SKM-1 treated with dmso at 0.1 percent for 144 hours (cell line): ENCODE measurements around the gene DISC1.
"Not testable (repeated sequence)": the region's sequence is repeated elsewhere in the genome, so short reads cannot be mapped to it uniquely, and the experiment has no call there.

Source experiments
- DNase-seq: peaks from one replicate; lab custom pipeline; 2025; ENCODE audit not compliant: unreplicated experiment; lab: John Stamatoyannopoulos, UW

The DISC1 gene

GRCh38 chr1:231626535-231626950, at the start of gene DISC1:
DISC1 (plus strand) TSS chr1:231626790; CDS start chr1:231626868, 78 bp downstream.
- peak; percentile 94 for DNase-seq

GRCh38 chr1:231576804-231577718, 49.5 kb upstream of the DISC1 start:
- no peak for DNase-seq

DNA sequence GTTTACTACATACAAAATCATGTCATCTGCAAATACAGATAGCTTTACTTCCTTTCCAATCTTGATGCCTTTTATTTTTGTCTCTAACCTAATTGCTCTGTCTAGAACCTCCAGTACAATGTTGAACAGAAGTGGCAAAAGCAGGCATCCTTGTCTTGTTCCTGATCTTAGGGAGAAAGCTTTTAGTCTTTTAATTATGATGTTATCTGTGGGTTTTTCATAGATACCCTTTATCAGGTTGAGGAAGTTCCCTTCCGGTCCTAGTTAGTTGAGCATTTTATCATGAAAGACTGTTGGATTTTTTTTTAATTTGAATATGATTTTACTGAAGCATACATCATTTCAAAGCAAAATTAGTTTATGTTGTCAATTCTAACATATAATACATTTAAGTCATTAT, 45.7 kb upstream of the DISC1 start:
- no peak for DNase-seq

DNA sequence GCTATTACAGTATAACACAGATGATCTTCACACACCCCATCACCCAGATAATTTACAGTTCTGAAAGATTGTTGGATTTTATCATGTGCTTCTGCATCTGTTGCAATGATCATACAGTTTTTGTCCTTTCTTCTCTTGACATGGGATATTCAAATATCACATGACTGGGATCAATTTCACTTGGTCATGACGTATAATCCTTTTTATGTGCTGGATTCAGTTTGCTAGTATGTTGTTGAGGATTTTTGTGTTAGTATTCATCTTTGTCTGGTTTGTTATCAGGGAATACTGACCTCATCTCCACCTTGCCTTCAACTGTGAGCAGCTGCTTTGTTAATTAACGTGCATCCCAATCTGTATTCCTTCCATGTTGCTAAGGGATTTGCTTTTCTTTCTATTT, 44.7 kb upstream of the DISC1 start:
- DNase-seq: no peak

- no peak for DNase-seq
These were observed 43.2 kb upstream of the DISC1 start for GRCh38 chr1:231583376-231583775.

DNA sequence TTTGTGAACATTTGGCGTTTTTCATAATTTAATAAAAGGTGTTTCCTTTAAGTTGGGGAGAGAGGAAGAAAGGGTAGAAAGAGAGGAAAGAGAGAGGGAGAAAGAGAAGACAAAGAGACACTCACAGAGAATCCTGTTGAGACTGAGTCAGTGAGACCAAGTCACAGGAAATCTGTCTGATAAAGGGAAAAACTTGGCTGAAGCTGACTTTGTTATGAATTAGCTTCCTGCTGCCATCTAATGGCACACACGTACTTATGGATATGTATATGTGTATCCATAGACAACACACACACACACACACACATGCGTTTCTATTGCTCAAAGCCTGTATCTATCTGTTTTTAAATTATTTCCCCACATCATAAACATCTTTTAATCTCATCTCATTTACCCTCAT, 42.5 kb upstream of the DISC1 start:
- DNase-seq: peak; percentile 37

- peak; percentile 28 for DNase-seq
These were observed 41.7 kb upstream of the DISC1 start for GRCh38 chr1:231584921-231585320.

- peak; percentile 92 for DNase-seq
These were observed 36.0 kb upstream of the DISC1 start for GRCh38 chr1:231590453-231591198.

DNA sequence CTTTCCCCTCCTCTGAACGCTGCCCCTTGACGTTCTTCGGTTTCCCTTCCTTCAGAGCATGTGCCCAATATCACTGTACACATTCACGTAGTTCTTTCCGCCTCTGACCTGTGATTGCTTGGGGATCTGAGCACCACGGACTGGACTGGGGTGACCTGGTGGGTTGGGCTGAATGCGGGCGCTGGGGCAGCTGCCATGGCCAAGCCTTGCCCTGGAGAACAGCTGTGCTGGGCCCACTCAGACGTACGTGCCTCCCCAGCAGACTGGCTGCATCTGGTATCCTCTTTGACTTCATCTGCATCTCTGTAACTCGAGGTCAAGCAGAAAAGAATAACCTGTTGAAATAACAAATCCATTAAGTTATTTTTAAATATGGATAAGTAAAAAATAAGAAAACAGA, 35.1 kb upstream of the DISC1 start:
- no peak for DNase-seq

DNA sequence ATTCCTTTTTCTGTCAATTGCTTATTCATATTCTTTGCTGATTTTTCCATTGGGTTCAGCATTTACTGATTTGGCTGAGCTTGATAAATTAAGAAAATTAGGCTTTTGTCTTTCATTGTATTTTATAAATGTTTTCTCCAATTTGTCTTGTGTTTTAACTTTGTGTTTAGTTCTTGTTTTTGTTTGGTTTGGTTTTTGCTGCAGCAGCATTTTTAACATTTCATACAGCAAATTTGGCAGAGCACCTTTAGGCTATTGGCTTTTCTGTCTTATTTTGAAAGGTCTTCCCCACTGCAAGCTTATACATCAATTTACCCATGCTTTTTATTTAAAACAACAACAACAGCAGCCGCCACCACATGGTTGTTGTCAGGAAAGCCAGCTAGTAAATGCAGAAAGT, 33.8 kb upstream of the DISC1 start:
- no peak for DNase-seq

DNA sequence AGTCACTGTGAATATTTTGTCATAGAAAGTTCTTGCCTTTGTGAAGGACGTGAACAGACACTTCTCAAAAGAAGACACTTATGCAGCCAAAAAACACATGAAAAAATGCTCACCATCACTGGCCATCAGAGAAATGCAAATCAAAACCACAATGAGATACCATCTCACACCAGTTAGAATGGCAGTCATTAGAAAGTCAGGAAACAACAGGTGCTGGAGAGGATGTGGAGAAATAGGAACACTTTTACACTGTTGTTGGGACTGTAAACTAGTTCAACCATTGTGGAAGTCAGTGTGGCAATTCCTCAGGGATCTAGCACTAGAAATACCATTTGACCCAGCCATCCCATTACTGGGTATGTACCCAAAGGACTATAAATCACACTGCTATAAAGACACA, 33.3 kb upstream of the DISC1 start:
- not testable (repeated sequence) for DNase-seq

- no peak for DNase-seq
These were observed 32.5 kb upstream of the DISC1 start for GRCh38 chr1:231594123-231594522.

DNA sequence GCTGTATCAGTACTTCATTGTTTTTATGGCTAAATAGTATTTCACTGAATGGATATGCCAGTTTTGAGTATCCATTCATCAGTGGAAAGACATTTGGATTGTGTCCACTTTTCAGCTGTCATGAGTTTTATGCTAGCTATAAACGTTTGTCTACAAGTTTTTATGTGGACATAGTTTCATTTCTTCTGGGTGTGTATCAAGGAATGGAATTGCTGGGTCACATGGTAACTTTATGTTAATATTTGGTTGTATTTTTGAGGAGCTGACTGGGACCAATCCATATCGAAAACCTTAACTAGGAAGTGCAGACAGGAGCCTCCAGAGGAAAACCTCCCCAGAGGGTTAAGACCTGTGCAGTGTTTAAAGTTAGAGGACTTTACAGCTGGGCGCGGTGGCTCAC, 31.8 kb upstream of the DISC1 start:
- no peak for DNase-seq

DNA sequence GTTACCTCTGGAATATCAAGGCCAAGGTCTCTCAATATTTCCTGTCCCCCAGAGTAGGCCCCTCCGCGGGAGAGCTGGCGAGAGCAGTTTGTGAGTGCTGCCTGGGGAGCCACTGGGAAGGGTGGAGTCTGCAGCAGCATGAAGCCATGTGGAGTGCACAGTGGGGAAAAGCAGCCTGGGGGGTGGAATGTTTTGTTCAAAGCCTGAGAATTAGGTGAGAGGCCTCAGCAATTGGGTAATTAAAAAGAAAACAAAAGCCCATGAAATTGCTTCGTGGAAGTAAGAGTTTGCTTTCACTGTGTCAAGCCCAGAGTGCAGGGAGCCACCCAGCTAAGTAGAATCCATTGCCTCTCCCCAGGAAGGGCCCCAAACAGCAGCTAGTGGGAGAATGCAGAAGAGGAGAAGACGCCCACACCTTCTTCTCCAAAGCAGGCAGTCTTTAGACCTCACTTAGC, 30.2 kb upstream of the DISC1 start:
- DNase-seq: no peak

- DNase-seq: no peak
These were observed 28.6 kb upstream of the DISC1 start for GRCh38 chr1:231597971-231598370.

GRCh38 chr1:231600458-231600976, 26.1 kb upstream of the DISC1 start:
- DNase-seq: no peak

DNA sequence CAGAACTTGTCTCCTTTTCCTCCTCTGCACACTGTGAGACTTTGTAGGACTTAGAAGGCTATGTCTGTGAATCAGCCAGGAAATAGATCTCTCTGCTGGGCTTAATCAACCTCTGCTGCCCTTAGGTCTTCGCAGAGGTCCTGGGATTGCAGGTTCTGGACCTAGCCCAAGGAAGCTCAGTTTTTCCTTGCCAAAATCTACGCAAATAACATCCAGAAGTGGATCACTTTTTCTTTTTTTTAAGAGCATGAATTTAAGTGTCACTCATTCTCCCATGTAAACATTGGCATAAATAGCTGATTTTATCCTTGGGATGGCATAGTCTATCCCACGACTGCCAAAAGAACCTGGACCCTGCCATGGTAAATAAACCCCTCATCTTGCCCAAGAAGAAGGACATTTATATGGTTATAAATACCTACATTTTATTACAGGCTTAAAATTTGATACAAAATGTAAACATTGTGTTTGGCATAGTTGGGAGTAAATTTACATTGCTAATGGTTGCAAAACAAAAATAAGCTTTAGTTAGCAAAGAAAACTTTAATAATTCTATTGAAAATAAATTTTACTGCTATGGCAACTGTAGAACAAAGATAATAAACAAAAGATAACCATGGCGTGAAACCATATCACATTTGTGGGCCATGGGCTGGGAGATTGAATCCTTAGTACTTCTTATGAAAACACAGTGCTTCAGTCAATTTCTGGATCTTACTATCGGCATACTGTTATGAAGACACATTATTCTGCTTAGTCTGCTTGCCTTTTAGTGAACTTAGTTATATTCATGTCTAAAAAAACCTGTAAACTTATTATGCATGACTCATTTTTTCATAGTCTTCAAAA, 24.5 kb upstream of the DISC1 start:
- no peak for DNase-seq

DNA sequence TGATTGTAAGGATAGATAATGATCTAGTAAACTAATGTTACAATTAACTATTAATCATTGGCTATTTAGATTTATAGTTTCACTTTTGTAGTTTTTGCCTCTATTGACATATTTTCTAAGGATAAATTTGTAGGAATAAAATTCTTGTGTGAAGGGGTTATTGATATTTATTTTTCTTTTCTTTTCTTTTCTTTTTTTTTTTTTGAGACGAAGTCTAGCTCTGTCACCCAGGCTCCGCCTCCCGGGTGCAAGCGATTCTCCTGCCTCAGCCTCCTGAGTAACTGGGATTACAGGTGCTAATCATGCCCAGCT, 24.0 kb upstream of the DISC1 start:
- DNase-seq: no peak

GRCh38 chr1:231603598-231604275, 22.9 kb upstream of the DISC1 start:
- peak; percentile 92 for DNase-seq

- DNase-seq: no peak
These were observed 22.3 kb upstream of the DISC1 start for GRCh38 chr1:231604276-231604621.
